ENCODE data around the gene CDC6. TPM values are rescaled to one million over a fixed set of nuclear protein-coding genes. Genes with fewer than 3 reads are reported as not detected.

CDC6 gene
- total and polyA plus RNA-seq, 2 of the 8 experiments (the other 6 are each of a cell fraction or from before 2014, with no cell fraction given): 50.5 to 140 TPM

DNA sequence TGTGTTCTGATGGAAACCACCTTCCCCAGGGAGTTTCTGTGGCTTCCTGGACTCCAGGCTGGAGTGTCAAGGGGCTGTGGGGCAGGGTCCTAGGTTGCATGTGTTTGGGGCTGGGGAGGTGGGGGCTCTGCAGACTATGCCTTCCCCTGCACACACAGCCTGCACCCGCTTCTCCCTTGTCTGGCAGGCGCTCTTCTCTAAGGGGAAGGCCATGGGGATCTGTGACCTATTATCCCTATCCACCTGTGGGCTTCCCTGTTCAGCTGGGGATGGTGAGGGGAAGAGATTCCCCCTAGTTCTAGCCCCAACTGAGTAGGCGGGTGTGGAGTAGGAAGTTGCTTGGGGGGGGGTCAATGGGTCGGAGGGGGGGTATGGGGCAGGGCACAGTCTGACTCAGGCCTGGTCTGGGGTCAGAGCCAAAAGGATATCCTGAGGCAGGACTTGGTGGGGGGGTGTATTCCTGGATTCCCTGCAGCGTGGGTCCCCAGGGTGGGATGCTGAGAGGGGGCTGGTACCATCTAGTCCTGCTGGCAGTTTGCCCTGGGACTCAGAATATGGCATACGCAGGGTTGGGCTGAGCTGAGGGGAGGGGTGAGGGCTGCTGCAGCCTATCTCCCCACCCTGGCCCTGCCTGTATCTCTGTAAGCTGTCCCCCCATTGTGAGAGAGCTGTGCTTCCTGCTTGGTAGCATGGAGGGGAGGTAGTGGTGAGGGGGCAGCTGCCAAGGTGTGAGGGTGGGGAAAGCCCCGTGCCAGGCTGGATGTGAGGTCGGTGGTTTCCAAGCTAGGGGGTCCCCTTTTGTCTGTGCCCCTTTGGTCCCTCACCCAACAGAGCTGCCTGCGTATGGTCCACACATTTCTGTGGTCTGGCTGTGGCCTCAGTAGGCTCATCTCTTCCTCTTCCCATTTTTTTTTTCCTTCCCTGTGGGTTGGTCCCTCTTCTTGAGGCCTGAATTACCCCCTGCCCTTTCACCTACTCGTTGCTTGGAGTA is 36.0 kb downstream of the CDC6 start (continued):
- TF ChIP-seq RXRA (IDR thresholded peaks at IDR 0.05; ENCODE audit: insufficient read depth, low read depth, low read length) (no peak), SP2 (IDR thresholded peaks at IDR 0.05; ENCODE audit: low read length) (no peak), CBX8 (IDR thresholded peaks at IDR 0.05; ENCODE audit: borderline replicate concordance, low read depth, low read length) (no peak), SP1 (IDR thresholded peaks at IDR 0.05; ENCODE audit: low read depth, low read length) (no peak), MAX (IDR thresholded peaks at IDR 0.05) (no peak), EP300 (IDR thresholded peaks at IDR 0.05; ENCODE audit: borderline replicate concordance in 1 of 2, low read depth in 2 of 2, low read length in 2 of 2) (no peak)
